Measurements from ENCODE around the gene AOPEP.

Gene AOPEP

DNA sequence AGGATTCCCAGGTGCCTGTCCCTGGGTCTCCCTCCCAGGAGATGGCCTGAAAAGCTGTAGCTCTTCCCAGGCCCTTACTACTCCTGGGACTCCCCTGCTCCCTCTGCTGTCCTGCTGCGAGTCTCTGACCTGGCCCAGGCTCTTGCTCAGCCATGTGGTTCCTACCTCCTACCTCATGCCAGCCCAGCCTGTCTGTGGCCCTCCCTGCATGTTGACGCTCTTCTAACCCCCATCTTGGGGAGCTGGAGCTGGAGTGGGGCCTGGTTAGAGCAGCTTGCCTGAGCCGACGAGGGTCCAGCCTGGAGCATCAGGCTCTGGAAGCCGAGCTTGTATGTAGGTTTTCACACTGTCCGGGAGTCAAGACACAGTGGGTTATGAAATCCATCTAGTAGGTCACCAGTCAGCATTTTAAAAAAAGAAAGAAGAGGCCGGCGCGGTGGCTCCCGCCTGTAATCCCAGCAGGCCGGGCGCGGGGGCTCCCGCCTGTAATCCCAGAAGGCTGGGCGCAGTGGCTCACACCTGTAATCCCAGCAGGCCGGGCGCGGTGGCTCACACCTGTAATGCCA, 346.6 kb downstream of the AOPEP start:
- H3K4me3 ChIP-seq (ENCODE audit: low read depth, low read length) = no peak overlapping the region

DNA sequence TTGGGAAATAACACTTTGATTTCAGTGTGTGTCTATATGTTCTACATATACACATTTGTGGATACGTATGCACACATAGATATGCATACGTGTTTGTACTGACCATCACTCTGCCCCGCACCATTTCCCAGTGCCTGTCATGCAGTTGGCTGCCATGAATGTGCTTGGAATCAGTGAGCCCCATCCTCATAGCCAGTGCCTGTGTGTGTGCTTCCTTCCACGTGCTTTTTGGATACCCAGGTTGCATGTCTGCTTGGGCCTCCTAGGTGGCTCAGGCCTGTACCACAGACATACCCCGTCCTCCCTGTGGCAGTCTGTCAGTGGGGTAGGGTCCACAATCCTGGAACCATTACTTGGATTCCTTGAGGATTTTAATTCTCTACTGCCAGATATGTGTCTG, 347.4 kb downstream of the AOPEP start:
- H3K4me3 ChIP-seq (ENCODE audit: low read depth, low read length) = no peak overlapping the region

DNA sequence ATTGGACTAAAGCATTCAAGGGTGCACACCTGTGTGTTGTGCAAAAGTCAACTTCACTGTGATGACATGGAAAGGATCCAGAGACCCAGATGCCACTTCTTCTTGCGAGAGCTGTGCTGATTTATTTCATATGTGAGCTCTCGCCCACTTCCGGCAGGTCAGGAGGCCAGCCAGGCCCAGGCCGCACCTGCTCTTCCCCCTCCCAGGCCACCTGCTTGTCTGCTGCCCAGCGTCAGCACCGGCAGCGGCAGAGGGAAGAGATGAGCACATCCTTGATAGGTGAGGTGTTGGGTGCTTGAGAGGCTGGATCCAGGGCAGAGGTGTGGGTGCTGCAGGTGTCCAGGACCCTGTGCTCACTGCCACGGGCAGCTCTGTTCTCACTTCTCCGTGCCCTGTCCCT, 348.1 kb downstream of the AOPEP start:
- no peak overlapping the region for H3K4me3 ChIP-seq (ENCODE audit: low read depth, low read length)

DNA sequence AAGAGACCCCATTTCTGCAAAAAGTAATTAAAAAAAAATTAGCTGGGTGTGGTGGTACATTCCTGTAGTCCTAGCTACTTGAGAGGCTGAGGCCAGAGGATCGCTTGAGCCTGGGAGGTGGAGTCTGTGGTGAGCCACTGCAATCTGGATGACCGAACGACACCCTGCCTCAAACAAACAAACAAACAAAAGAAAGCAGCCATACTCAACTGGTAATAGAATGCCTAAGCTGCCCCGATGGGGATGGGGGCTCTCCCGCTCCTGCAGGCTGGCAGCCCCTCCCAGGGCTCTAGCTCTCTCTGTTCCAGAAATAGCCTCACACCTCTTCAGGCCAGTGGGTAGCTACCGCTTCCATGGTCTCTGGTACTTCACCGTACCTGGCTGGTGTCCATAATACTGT, 349.2 kb downstream of the AOPEP start:
- no peak overlapping the region for H3K4me3 ChIP-seq (ENCODE audit: low read depth, low read length)

DNA sequence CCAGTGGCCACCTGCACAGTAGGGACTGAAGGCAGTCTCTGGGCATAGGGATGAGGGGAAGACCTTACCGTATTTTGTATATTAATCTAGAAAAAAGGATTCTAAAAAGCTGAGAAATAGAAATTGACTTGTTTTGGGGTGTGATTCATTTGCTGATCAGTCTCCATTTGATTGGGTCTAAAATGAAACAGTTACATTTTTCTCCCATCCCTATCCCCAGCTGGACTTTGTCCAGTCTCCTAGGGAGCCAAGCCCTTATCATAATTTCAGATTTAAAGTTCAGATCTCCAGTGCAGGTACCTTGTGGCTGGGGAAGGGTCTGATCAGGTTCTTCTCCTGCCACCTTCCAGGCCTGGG, 350.2 kb downstream of the AOPEP start:
- H3K4me3 ChIP-seq (ENCODE audit: low read depth, low read length) = no peak overlapping the region

DNA sequence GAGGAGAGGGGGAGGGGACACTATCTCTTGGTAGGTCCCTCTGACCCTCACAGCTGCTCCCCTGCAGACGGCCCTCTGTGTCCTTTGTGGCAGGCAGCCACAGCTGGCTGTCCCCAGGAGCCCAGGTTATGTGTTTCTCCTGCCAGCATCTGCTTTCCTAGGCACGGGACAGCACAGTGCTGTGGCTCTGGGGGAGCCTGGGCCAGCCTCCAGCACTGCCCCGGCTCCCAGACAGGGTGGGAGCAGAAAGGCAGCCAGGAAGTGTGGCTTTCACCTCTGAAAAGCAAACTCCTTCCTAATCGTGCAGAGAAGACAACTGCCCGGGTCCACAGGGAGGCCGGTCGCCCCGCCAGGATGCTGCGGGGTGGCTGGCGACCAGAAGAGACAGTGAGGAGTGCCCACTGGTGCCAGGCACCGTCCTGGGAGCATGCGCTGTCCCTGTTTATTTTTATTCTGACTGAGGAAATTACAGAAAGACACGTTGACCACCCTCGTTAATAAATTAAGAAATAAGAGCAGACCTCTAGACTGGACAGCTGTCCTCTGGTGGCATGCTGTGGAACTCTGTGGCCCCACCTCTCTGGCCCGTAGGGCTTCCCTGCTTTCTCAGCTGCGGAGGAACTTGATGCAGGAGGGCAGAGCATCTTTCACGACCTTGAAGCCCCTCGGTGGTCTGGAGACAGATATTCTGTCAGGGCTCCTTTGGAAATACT, 350.7 kb downstream of the AOPEP start:
- no peak overlapping the region for H3K4me3 ChIP-seq (ENCODE audit: low read depth, low read length)

DNA sequence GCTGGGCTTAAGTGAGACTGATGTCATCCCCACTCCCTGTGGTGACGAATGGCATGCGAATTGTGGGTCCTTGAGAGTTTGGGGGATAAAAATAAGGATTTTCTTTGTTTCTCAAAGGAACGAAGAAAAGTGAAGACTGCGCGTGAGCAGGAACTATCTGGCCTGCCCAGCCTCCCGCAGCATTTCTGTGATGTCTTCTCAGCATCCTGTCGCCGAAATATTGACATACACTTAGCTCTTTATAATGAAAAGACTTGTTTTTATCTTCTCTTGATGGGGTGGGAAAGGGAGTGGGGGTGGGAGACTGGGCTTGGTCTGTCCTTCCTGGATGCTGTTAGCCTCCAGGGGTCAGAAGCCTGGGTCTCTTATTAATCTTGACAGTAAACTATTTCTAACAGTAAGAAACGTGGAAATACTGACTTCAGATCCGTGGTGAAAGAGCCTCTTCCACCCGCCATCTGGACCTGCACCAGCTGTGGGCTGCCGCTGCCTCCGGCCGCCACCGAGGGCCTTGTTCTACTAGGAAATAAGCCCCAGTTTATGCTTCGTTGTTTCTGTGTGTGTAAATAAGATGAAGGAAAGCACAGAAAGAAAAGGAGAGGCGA, 351.4 kb downstream of the AOPEP start:
- H3K4me3 ChIP-seq (ENCODE audit: low read depth, low read length) = no peak overlapping the region

DNA sequence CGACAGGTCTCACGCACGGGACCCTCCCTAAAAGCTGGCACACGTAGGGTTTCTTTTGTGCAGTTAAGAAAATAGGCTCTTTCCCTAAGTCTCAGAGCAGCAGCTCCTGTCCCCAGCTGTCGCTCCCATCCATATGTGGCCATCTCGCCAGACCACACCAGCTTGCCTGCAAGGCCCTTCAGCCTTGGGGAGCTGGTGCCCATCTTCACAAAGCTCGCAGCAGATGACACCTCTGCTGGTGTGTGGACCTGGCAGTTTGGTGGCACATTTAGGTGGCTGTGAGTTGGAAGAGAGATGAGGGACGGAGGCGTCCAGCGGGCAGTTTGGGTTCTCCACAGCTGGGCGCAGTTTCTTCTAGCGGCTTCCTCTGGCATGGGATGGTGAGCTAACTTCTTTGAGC, 352.0 kb downstream of the AOPEP start:
- H3K4me3 ChIP-seq (ENCODE audit: low read depth, low read length) = no peak overlapping the region

DNA sequence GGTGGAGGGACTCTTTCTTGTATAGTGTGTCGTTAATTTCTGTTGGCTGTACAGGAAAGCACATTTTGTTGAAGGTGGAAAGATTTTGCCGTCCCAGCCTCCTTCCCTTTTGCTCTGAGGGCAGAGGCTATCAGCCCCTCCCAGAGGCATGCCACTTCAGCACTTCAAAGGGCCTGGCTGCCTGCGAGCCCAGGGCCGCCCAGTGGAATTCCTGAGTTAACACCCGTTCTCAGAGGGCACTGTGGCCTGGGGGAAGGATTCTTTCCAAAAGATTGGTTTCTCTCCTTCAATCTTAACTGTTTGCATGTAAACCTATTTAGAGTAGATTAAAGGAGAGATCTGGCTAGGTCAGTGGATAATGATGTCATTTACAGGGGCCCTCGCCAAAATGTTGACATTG, 352.4 kb downstream of the AOPEP start:
- no peak overlapping the region for H3K4me3 ChIP-seq (ENCODE audit: low read depth, low read length)

DNA sequence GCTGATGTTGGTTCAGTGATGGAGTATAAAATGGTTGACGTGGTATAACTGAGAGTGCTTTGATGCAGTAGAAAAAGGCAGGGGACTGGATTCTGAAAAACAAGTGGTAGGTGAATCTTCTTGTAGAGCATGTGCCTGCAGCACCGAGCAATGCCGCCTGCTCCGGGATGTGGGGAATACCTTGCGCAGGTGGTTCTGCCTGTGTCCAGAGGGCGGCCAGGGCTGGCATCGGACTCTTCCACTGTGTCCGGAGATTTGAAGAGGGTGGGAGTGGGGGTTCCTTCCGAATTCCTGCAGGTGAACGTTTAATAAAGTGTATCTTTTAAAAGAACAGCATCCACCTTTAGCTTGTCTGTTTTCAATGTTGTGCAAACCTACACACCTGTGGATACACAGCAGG, 353.0 kb downstream of the AOPEP start:
- H3K4me3 ChIP-seq (ENCODE audit: low read depth, low read length) = no peak overlapping the region

DNA sequence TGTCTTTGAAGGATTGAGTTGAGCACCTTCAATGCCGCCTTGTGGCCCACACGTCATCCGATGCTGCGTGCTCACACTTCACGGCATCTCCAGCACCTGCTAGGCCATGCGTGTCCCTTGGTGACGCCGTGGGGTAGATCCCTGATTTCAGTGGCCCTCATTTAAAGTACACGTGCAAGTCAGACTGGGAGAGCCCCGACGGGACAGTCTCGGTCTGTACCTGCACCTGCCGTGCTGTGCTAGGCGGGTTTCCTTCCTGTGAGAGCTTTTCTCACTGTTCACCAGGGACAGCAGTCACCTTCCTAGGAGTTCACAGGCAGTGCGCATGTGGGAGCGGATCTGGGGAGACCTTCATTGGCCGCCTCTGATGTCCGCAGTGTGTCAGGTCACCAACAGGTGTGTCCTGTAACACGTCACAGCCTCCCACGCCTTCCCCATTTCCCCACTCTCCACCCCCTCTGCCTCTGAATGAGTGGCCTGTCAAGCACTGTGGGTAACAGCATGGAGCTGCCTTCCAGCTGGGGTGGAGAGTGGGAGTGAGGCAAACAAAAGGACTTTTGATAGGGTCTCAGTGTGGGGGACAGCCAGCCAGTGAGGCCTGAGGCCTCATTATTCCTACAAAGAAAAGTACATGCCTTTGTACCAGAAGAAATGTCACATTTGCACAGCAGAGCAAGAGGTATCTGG, 354.6 kb downstream of the AOPEP start:
- H3K4me3 ChIP-seq (ENCODE audit: low read depth, low read length) = no peak overlapping the region

DNA sequence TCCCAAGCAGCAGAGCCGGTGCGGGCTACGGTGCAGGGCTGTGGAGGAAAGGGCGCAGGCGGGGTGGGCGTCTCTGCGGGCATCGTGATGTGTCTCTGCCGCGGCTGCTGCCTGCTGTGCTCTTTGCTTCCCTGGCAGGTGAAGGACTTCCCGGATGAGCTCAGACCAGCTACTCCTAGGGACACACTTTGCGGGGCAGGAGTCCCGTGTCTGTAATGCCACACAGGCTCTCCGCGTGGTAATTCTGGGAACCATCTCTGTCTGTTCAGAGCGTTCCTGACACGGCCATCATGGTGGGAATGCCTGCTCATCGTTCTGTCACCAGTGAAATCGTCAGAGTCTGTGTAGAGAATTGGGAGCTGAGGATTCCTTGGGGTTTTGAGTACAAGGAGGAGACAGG, 355.5 kb downstream of the AOPEP start:
- H3K4me3 ChIP-seq (ENCODE audit: low read depth, low read length) = no peak overlapping the region

DNA sequence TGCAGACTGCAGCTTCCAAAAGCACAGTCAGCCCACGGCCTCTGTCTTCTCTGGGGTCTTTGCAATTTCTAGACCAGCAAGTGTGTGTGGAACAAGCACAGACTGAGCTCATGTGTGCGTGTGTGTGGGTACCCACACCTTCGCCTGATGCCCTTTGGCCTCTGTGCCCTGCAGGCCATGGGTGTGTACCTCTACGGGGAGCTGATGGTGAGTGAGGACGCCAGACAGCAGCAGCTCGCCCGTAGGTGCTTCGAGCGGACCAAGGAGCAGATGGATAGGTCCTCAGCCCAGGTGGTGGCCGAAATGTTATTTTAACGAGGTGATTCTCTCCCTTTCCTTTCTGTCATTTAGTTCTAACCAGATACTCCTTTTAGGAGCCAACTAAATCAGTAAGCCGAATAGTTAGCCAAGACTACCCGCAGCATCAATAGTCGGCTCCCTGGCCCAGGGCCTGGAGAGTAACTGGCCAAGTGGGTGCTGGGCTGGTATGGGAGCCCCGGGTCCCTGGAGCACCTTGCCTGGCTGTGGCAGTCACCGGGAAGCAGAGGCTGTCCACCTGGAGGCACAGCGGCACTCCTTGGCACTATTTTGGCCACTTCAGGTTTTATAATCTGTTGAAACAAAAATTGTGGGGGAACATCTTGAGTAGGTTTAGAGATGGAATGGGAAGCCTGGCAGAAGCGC, 356.0 kb downstream of the AOPEP start:
- H3K4me3 ChIP-seq (ENCODE audit: low read depth, low read length) = no peak overlapping the region

DNA sequence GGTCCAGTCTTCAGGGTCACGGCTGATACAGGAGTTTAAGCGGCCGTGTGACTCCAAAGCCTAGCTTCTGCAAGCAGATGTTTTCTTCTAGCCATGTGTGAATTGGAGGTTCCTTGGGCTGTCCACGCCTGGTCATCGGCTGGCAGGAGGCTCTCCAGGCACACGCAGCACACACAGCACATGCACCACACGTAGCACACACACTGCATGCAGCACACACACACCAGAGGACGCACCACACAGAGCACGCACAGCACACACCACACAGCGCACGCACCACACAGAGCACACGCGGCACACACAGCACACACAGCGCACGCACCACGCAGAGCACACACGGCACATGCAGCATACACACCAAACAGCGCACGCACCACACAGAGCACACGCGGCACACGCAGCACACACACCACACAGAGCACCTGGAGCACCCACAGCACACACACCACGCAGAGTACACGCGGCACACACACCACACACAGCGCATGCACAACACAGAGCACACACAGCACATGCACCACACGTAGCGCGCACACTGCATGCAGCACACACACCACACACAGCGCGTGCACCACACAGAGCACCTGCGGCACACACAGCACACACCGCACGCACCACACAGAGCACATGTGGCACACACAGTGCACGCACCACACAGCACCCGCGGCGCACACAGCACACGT, 356.7 kb downstream of the AOPEP start:
- H3K4me3 ChIP-seq (ENCODE audit: low read depth, low read length) = no peak overlapping the region

DNA sequence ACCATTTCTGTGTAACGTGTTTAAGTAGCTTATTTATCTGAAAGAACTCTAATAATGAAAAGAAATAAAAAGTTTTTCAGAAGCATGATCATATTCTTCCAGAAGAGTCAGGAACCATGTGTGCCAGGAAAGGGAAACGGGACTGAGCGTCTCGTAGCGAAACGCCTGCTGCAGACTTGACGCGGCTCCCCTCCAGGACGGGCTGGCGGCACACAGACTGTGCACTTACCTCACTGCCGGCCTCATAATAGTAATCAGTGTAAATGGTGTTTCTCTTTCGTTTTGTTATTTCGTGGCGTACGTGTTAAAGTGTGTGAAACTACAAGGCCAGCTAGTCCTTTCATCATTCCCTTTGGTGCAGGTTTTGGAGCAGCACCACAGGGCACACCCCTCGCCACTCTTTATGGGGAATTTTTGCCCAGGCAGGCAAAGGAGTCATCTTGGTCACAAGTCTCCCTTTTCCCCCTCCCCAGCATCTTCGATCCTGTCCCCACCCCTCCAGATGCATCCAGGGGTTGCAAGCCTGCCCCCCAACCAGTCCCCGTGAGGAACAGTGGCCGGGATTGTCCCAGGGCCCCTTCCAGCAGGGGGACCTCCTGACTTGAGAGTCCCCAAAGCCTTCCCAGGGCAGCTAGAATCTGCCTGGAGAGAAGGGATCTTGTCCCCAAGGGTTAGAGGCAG, 357.9 kb downstream of the AOPEP start:
- H3K4me3 ChIP-seq (ENCODE audit: low read depth, low read length) = no peak overlapping the region

DNA sequence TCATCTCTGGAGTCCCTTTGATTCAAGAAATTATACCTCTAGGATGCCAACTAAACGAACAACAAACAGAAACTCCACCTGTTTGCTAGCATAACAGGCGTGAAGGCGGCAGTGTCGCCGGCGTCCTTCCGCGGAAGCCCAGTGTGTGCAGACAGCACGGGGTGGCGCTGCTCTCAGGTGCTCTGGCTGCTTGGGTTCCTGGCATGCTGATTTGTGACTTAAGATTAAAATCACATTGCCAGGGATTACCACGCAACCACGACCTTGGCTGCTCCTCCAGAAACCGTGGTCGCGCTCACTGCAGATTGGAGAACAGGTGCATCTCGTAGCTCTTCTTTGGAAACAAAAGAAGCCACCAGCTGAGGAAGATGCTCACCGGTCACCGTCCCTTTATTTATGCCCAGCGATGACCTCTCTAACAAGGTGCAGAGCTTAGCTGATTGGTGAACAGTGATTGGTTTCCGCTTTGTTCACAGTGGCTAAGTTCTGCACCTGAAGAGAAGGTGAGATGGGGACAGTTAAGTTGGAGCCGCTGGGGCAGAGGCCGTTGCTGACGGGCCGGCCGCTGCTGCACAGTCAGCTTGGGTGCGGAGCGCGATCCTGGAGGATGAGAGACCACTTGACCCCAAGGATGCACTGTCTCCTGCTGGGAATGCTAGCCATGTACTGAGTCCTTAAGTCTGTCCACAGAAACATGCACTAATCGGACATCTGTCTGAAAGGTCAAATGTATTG, 358.7 kb downstream of the AOPEP start:
- H3K4me3 ChIP-seq (ENCODE audit: low read depth, low read length) = no peak overlapping the region

DNA sequence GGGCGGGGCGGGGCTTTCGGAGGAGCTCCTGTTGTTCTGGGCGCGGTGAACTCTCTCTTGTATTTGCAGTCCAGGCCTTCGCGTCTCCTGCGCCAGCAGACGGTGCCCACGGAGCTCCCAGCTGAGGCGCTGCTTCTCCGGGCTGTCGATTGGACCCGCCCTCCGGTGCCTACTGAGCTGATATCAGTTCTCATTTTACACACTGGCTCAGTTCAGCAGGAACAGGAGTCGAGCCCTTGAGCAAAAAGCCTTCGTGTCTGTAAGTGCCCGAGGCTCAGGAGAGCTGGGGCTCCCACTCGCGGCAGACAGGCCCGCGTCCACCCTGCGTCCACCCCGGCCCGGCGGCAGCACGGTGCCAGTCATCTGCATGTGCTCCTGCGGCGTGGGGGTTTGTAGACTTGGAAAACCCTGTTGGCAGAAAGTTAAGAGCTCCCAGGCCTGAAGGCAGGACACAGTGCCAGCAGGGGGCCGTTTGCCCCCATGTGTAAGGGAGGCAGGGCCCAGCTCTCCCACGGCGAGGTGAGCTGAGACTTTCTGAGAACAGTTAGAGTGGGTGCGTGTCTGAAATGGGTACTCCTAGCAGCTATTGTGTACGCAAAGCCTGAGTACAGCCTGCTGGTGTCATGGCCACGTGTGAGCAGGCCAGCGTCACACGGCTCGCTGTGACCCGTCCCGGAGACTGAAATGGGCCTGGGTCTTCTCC, 359.5 kb downstream of the AOPEP start:
- H3K4me3 ChIP-seq (ENCODE audit: low read depth, low read length) = no peak overlapping the region

DNA sequence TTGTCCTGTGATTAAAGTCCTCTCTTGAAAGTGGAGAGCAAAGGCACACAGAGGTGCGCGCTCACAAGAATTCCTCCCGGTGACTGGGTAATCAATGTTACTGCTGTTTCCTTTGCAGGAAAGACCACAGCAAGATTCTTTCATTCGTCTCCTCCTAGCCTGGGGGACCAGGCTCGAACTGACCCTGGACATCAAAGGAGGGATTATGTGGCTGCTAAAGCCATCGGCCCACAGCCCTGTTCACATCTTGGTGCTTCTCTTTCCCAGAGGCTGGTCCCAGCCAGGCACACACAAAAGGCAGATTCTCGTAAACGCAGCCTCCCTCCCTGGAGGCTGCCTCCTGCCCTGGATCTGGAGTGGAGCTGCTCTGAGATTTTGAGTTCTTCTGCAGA, 360.1 kb downstream of the AOPEP start:
- no peak overlapping the region for H3K4me3 ChIP-seq (ENCODE audit: low read depth, low read length)

DNA sequence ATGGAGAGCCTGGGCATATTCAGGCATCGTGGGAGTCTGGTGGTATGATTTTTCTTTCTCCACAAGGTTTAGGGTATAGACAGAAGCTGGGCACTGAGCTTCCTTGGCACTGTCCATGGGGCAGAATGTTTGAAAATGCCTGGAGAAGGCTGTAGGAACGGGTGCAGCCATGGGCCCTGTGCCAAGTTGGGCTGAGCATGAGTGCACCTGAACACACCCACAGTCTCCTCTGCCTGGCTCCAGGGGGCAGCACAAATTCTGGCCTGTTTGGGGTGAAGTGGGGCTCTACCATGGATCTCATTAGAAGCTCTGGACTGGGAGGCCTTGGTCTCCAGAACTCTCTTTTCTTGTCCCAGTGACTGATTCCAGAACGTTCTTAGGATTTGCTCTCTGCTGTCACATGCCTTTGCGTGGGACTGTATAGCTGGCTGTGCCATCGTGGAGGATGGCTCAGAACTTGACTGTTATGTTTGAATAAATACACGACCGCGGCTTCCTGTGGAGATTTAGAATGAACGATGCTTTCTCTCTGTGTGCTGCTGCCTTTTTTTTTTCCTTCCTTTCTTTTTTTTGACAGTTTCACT, 361.3 kb downstream of the AOPEP start:
- no peak overlapping the region for H3K4me3 ChIP-seq (ENCODE audit: low read depth, low read length)

All from iPS-11a (cell line).